ENCODE results near the gene SFXN5.

SFXN5 gene

DNA sequence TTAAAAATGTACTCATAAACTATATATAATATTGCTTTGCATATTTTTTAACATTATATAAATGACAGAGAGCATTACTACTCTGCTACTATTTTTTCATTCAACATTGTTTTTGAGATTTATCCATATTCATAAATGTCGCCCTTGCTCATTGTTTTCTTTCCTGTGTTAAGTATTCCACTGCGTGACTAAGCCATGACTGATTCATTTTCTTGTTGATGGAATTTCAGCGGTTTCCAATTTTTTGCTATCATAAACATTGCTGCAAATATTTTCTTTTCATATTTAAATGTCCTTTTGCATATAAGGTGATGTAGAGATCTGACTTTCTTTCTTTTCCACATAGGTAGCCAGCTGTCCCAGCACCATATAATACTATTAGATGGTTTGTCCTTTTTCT lies 57.6 kb downstream of the SFXN5 start:
- no peak for DNase-seq

DNA sequence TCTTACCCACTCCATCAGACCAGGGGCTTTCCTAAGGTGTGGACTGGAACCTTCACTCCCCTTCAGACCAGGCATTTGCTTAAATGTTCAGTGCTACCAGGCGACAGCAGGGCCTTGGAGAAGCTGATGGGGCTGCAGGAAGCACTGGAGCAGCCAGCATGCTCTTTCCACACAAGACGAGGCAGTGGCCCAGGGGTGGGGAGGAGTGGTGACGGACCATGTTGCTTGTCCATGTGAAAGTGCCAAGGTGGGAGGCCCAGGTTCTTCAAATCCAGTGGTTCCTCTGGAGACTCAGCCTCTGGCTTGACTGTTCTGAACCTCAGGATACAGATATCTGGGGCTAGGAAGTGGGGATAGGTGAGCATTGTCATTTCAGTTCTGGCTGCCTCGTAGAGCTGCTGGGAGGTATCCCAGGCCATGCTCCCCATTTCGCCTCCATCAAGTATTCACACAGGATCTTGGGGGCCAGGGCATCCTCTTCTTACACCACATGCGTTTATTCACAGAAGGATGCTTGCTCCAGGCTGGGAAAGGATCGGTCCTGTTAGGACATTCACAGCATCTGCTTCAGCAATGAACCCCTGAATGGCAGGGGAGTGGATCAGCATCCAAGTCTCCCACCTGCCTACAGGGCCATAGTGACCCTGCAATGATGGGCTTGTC lies 62.2 kb downstream of the SFXN5 start:
- no peaks in the 10 kb centered on the region for H3K27me3 ChIP-seq
- DNase-seq = no peak
- no peaks in the 10 kb centered on the region for H3K4me1 ChIP-seq
- no peak overlapping the region for H3K4me3 ChIP-seq (ENCODE audit: low read depth, low read length)
- TF ChIP-seq, protein P1, sequence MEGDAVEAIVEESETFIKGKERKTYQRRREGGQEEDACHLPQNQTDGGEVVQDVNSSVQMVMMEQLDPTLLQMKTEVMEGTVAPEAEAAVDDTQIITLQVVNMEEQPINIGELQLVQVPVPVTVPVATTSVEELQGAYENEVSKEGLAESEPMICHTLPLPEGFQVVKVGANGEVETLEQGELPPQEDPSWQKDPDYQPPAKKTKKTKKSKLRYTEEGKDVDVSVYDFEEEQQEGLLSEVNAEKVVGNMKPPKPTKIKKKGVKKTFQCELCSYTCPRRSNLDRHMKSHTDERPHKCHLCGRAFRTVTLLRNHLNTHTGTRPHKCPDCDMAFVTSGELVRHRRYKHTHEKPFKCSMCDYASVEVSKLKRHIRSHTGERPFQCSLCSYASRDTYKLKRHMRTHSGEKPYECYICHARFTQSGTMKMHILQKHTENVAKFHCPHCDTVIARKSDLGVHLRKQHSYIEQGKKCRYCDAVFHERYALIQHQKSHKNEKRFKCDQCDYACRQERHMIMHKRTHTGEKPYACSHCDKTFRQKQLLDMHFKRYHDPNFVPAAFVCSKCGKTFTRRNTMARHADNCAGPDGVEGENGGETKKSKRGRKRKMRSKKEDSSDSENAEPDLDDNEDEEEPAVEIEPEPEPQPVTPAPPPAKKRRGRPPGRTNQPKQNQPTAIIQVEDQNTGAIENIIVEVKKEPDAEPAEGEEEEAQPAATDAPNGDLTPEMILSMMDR (IDR thresholded peaks at IDR 0.05; ENCODE audit: low read depth, low read length) = no peak
- H3K36me3 ChIP-seq = no peaks in the 10 kb centered on the region
- H3K9me3 ChIP-seq = no peaks in the 10 kb centered on the region

More for the DNA sequence above, 57.6 kb downstream of the SFXN5 start:
- TF ChIP-seq, protein P1 (IDR thresholded peaks at IDR 0.05; ENCODE audit: low read depth, low read length) = no peak
- no peaks in the 10 kb centered on the region for H3K36me3 ChIP-seq
- H3K4me3 ChIP-seq (ENCODE audit: low read depth, low read length) = no peak overlapping the region
- no peaks in the 10 kb centered on the region for H3K27me3 ChIP-seq
- H3K4me1 ChIP-seq = no peaks in the 10 kb centered on the region
- H3K9me3 ChIP-seq = no peaks in the 10 kb centered on the region

DNA sequence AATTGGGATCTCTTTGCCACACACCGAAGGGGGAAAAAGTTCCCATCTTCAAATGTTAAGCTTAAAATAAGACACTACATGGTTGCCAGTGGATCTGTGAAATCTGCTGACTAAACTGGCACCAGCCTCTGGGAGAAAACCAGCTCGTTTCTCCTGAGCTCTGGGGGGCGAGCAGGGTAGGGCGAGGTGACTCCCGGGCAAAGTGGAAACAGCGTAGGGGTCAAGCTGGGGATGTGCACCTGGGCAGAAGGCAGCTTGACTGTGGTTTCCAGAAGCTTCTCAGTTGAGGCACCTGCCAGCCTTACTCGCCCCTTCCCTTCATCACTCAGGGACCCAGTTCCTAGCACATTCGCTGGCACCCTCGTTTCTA lies 62.8 kb downstream of the SFXN5 start:
- TF ChIP-seq, protein P1 (IDR thresholded peaks at IDR 0.05; ENCODE audit: low read depth, low read length) = no peak
- no peaks in the 10 kb centered on the region for H3K27me3 ChIP-seq
- no peak for DNase-seq

DNA sequence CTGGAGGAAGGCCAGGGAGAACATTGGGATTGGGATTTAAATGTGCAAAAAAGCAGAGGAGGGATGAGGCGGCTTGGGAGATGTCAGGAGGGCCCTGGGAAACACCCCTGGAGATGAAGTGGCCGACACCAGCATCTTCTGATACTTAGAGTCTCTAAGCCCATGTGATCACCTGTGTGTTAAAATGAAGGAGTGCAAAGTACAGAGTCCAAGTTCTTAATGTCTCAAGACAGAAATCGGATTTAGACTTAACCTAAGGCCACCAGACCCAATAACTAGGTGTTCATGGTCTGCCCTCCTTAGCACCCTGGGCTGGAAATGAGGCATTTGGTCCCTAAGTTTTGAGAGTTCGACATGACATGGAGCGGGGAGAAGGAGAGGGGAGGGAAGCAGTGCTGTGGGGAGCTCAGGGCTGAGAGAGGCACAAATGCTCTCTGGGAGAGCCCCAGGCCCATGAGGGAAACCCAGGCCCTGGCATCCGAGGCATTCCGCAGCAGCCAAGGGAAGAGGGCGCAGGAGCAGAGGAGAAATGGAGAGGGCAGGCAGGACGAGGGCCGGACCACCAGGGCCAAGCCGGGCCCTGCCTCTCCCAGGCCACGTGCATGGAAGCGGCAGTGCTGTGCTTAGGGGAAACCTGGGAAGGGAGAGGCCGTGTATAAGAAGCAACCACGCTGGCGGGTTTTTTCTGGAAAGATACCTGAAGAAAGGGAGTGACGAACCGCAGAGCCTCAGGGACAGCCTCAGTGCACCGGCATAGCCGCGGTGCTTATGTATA lies 63.3 kb downstream of the SFXN5 start:
- DNase-seq = no peak
- no peaks in the 10 kb centered on the region for H3K4me1 ChIP-seq
- H3K9me3 ChIP-seq = no peaks in the 10 kb centered on the region
- no peaks in the 10 kb centered on the region for H3K36me3 ChIP-seq
- TF ChIP-seq, protein P1 (IDR thresholded peaks at IDR 0.05; ENCODE audit: low read depth, low read length) = no peak
- no peaks in the 10 kb centered on the region for H3K27me3 ChIP-seq
- H3K4me3 ChIP-seq (ENCODE audit: low read depth, low read length) = no peak overlapping the region

More for the DNA sequence above, 62.8 kb downstream of the SFXN5 start:
- no peak overlapping the region for H3K4me3 ChIP-seq (ENCODE audit: low read depth, low read length)
- H3K4me1 ChIP-seq = no peaks in the 10 kb centered on the region
- H3K36me3 ChIP-seq = no peaks in the 10 kb centered on the region
- H3K9me3 ChIP-seq = no peaks in the 10 kb centered on the region

DNA sequence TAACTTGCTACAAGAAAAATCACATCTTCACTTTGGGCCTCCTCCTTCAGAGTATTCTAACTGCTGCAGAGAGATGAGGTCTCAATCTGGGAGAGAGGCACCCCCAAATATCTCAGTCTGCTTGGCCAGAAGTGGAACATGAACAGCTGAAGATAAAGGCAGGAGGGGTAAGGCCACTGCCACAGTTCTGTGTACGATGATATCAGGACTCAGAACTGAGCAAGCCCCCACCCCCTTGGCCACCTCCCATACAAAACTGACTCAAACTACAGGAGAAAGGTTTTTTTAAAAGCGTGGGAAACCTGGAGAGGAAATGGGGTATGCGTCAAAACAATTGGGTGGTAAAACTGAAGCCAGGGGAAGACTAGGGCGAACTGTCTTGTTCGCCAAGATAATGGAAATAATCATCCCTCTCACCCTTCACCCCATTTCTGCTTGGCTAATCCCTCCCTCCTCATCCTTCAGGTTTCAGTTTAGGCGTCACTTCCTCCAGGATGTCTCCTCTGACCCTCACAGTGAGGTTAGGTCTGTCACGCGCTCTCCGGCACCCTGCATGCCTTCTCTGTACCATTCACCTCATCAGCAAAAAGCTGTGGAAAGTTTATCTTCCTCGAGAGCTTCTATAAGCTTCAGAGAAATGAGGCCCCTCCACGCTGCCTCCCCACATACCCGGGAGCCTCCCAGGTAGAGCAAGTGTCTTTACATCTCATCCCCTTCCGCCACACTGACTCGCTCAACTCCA lies 64.4 kb downstream of the SFXN5 start:
- H3K27me3 ChIP-seq = no peaks in the 10 kb centered on the region
- DNase-seq = no peak
- H3K36me3 ChIP-seq = no peaks in the 10 kb centered on the region
- H3K4me3 ChIP-seq (ENCODE audit: low read depth, low read length) = no peak overlapping the region
- no peaks in the 10 kb centered on the region for H3K4me1 ChIP-seq
- TF ChIP-seq, protein P1 (IDR thresholded peaks at IDR 0.05; ENCODE audit: low read depth, low read length) = no peak
- H3K9me3 ChIP-seq = no peaks in the 10 kb centered on the region

Measured in BE2C (cell line).